MCF 10A (cell line): ENCODE results near the gene C7orf57. TPM values are rescaled to one million over a fixed set of nuclear protein-coding genes. Genes with fewer than 3 reads are reported as not detected.

Experiments
- BruUV-seq: library from RNA; stranded (reverse); fragments of 400-500 nt; replicated peaks from 2 replicates; lab custom pipeline; 2021; lab: Mats Ljungman, UMichigan
- CTCF ChIA-PET: fragments of 300-600 bp; sonication (Branson Sonifier 250); formaldehyde crosslinking; extraction: SDS; loops from one replicate; lab custom pipeline; 2021; ENCODE audit warnings: antibody characterized with exemption, inconsistent platforms; lab: Yijun Ruan, JAX
- POLR2A ChIA-PET: fragments of 300-600, 350-650 bp; sonication (Branson Sonifier 250); formaldehyde crosslinking; extraction: SDS; loops from one replicate; lab custom pipeline; 2020; ENCODE audit warnings: antibody characterized with exemption, inconsistent platforms; lab: Yijun Ruan, JAX
- DNase-seq: peaks from one replicate; pipeline ENCODE4 v3.0.0-alpha.2; 2018; ENCODE audit not compliant: unreplicated experiment
- H3K27ac Mint-ChIP-seq: one replicate; pipeline ENCODE4 v1.8.0; 2022; ENCODE audit warnings: mild to moderate bottlenecking, low read depth, mixed read lengths; ENCODE audit not compliant: unreplicated experiment
- H3K27me3 Mint-ChIP-seq: one replicate; pipeline ENCODE4 v1.8.0; 2022; ENCODE audit warnings: mixed read lengths; ENCODE audit not compliant: insufficient read depth, unreplicated experiment
- H3K36me3 Mint-ChIP-seq: one replicate; pipeline ENCODE4 v1.8.0; 2022; ENCODE audit warnings: mild to moderate bottlenecking, moderate library complexity, mixed read lengths; ENCODE audit not compliant: insufficient read depth, unreplicated experiment
- H3K4me1 Mint-ChIP-seq: one replicate; pipeline ENCODE4 v1.8.0; 2022; ENCODE audit warnings: mixed read lengths; ENCODE audit not compliant: insufficient read depth, unreplicated experiment
- H3K4me3 Mint-ChIP-seq: one replicate; pipeline ENCODE4 v1.8.0; 2022; ENCODE audit warnings: mild to moderate bottlenecking, moderate library complexity, mixed read lengths; ENCODE audit not compliant: unreplicated experiment
- H3K9me3 Mint-ChIP-seq: one replicate; pipeline ENCODE4 v1.8.0; 2022; ENCODE audit warnings: mixed read lengths; ENCODE audit not compliant: unreplicated experiment
- intact Hi-C: fragments of 100-400 bp; cut with micrococcal nuclease; formaldehyde crosslinking; loops from 2 replicates; pipeline ENCODE4 v1.14.1; 2022
- total RNA-seq: library from RNA; stranded (reverse); gene quantifications from 2 replicates; pipeline ENCODE4 v1.2.3, GENCODE V29; 2022
- TF ChIP-seq, protein P1 (sequence below): fragments of 200-600 bp; IDR thresholded peaks from one replicate; pipeline ENCODE4 v1.8.0; 2022; ENCODE audit warnings: antibody characterized with exemption, mild to moderate bottlenecking; ENCODE audit not compliant: unreplicated experiment

The C7orf57 gene
- total RNA-seq, 1 experiment from 2014 or later = 0.37 TPM

DNA sequence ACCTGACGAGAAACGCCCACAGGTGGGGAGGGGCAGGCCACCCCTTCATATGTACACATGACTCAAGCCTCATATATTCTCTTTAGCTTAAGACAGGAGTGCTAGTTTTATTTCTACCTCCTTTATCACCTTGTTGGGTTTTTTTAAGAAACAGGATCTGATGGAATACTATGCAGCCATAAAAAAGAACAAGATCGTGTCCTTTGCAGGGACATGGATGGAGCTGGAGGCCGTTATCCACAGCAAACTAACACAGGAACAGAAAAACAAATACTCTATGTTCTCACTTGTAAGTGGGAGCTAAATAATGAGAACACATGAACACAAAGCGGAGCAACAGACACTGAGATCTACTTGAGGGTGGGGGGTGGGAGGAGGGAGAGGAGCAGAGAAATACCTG, 44.8 kb upstream of the C7orf57 start:
- TF ChIP-seq, protein P1, sequence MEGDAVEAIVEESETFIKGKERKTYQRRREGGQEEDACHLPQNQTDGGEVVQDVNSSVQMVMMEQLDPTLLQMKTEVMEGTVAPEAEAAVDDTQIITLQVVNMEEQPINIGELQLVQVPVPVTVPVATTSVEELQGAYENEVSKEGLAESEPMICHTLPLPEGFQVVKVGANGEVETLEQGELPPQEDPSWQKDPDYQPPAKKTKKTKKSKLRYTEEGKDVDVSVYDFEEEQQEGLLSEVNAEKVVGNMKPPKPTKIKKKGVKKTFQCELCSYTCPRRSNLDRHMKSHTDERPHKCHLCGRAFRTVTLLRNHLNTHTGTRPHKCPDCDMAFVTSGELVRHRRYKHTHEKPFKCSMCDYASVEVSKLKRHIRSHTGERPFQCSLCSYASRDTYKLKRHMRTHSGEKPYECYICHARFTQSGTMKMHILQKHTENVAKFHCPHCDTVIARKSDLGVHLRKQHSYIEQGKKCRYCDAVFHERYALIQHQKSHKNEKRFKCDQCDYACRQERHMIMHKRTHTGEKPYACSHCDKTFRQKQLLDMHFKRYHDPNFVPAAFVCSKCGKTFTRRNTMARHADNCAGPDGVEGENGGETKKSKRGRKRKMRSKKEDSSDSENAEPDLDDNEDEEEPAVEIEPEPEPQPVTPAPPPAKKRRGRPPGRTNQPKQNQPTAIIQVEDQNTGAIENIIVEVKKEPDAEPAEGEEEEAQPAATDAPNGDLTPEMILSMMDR = no peak
- Mint-ChIP-seq H3K4me3 (no peak overlapping the region), H3K36me3 (no peaks in the 10 kb centered on the region), H3K4me1 (no peaks in the 10 kb centered on the region), H3K27ac (no peak overlapping the region), H3K9me3 (peaks cover 6% of the 10 kb centered on the region), H3K27me3 (no peaks in the 10 kb centered on the region)
- intact Hi-C loops = no loop called here
- no TSS peak for BruUV-seq
- ChIA-PET POLR2A (no interaction called here), CTCF (interaction anchor here (0.9 to 1.7 kb wide), 3 partner anchors 10 to 164 kb away, joined by 3 to 12 read pairs (median 3); no protein-coding TSS in a partner anchor)
- no peak for DNase-seq

DNA sequence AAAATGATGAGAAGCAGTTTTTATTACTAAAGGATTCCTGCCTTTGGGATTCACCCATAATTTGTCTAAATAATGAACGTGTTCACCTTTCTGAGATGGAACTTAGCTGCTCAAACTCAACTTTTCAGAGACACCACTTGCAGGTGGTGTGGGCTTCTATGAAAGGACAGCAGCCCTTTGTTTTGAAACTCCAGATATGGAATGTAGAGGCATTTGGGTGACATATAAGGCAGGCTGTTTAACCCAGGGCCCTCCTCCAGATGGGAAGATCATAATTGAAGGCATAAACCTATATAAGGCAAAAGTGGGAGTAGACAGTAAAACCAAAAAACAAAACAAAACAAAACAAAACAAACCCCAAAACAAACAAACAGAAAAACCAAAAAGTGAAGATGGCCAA, 44.1 kb upstream of the C7orf57 start:
- Mint-ChIP-seq H3K27me3 (no peaks in the 10 kb centered on the region), H3K4me3 (no peak overlapping the region), H3K36me3 (no peaks in the 10 kb centered on the region), H3K27ac (no peak overlapping the region), H3K4me1 (no peaks in the 10 kb centered on the region), H3K9me3 (peaks cover 6% of the 10 kb centered on the region)
- intact Hi-C loops = loop anchor here (1.0 kb wide), 3 partner anchors 98 to 163 kb away; partner anchors contain the start of gene UPP1
- ChIA-PET CTCF (interaction anchor here (0.6 to 1.7 kb wide), 6 partner anchors 9 to 193 kb away, joined by 3 to 12 read pairs (median 3); no protein-coding TSS in a partner anchor), POLR2A (no interaction called here)
- no TSS peak for BruUV-seq
- TF ChIP-seq, protein P1 = no peak
- DNase-seq = no peak

- TF ChIP-seq, protein P1 = peak; percentile 48
- H3K36me3 Mint-ChIP-seq = no peaks in the 10 kb centered on the region
- no peaks in the 10 kb centered on the region for H3K4me1 Mint-ChIP-seq
- H3K9me3 Mint-ChIP-seq = peaks cover 6% of the 10 kb centered on the region
- CTCF ChIA-PET = interaction anchor here (1.3 to 1.7 kb wide), 2 partner anchors 111 to 118 kb away, joined by 4 to 12 read pairs; no protein-coding TSS in a partner anchor
- DNase-seq = peak; percentile 66
- H3K27ac Mint-ChIP-seq = no peak overlapping the region
- intact Hi-C loops = loop anchor here (1.0 kb wide), 3 partner anchors 97 to 162 kb away; partner anchors contain the start of gene UPP1
- POLR2A ChIA-PET = no interaction called here
- no peaks in the 10 kb centered on the region for H3K27me3 Mint-ChIP-seq
- BruUV-seq = no TSS peak
- no peak overlapping the region for H3K4me3 Mint-ChIP-seq
These were observed 43.5 kb upstream of the C7orf57 start for GRCh38 chr7:47991741-47992311.

DNA sequence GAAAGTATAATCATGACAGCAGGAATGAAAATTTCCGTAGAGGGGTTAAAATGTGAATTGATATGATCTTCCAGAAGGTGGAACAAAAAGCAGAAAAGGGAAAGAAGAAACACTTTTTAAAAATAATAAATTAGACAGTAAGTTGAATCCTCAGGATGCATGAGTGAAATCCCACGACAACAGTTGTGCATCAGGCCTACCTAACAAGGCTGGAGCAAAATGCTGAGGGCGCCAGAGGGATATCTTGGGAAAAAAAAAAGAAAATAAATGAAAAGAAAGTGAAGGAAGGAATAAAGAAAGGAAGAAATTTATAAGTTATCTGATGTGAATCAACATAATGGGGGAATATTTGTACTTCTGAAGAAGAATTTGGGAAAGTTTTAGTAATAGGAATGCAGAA, 42.9 kb upstream of the C7orf57 start:
- intact Hi-C loops = no loop called here
- H3K4me1 Mint-ChIP-seq = no peaks in the 10 kb centered on the region
- POLR2A ChIA-PET = no interaction called here

More for the DNA sequence above, 42.9 kb upstream of the C7orf57 start:
- no TSS peak for BruUV-seq
- CTCF ChIA-PET = interaction anchor here (0.9 to 1.3 kb wide), 2 partner anchors 11 to 117 kb away, joined by 4 read pairs; no protein-coding TSS in a partner anchor
- no peaks in the 10 kb centered on the region for H3K27me3 Mint-ChIP-seq
- peaks cover 6% of the 10 kb centered on the region for H3K9me3 Mint-ChIP-seq
- H3K4me3 Mint-ChIP-seq = no peak overlapping the region
- TF ChIP-seq, protein P1 = no peak
- no peaks in the 10 kb centered on the region for H3K36me3 Mint-ChIP-seq
- no peak for DNase-seq
- no peak overlapping the region for H3K27ac Mint-ChIP-seq
